Stimulated activated CD4-positive, alpha-beta T cell treated with anti-CD3 and anti-CD28 coated beads, Interleukin-4, amount 100 ng/mL, for 48 hours (primary cell): Measurements from ENCODE around the gene RPP40.
"Not testable (repeated sequence)": the region's sequence is repeated elsewhere in the genome, so short reads cannot be mapped to it uniquely, and the experiment has no call there.

Experiments used
- DNase-seq, 2 donors: peaks; one replicate each; pipeline ENCODE4 v3.0.0-alpha.2; 2020; ENCODE audit warnings: low read depth in 2 of 2

Gene RPP40, protein sequence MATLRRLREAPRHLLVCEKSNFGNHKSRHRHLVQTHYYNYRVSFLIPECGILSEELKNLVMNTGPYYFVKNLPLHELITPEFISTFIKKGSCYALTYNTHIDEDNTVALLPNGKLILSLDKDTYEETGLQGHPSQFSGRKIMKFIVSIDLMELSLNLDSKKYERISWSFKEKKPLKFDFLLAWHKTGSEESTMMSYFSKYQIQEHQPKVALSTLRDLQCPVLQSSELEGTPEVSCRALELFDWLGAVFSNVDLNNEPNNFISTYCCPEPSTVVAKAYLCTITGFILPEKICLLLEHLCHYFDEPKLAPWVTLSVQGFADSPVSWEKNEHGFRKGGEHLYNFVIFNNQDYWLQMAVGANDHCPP

DNA sequence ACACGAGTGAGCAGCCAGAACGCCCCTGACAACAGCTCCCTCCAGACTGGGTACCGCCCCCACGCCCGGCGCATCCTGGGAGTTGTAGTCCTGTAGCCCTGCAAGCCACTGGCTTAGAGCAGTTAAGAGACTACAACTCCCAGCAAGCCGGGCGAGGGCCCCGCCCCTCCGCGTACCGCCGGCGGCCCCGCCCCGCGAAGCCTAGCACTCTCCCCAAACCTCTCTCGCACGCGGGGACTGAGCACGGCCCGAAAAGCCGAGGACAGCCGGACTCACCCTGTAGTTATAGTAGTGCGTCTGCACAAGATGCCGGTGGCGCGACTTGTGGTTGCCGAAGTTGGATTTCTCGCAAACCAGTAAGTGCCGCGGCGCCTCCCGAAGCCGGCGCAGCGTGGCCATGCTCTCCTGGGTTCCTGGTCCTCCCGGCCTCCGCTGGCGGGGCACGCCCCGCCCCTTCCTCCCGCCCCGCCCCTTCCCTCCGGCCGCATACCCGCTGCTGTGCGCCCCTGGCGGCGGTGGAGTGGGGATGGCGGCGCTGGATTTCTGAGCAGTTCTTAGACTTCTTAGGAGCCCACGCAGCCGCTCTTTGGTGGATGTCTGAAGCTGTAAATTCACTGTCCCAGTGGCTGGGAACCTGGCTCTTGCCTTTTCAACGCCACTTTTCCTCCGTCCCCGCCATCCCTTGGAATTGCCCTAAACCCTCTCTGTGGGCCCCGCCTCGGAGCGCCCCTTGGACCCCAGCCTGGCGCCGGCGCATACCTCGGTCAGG, at the start of gene RPP40:
RPP40 (minus strand) TSS at position 434 of the 769 bp plus-strand sequence; CDS start at position 399, 35 bp downstream.
- peak; percentile 98 for DNase-seq

DNA sequence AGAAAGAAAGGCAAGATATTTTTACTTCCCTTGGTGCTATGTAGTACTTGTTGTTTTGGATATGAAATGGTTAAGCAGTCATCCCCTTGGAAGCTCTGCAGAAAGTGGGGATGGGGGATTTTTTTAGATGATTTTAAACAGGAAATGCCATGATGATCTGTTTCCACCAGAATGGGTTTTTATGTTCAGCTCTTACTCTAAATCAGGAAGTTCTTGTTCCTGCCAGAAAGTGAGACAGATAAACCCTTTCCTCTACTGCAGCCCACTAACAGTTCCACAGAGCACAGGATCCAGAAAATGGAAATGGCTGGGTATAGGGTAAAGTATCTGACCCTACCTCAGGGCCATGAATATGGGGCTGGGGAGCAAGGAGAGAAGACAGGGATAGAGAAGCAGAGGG, 49.2 kb upstream of the RPP40 start:
- no peak for DNase-seq

DNA sequence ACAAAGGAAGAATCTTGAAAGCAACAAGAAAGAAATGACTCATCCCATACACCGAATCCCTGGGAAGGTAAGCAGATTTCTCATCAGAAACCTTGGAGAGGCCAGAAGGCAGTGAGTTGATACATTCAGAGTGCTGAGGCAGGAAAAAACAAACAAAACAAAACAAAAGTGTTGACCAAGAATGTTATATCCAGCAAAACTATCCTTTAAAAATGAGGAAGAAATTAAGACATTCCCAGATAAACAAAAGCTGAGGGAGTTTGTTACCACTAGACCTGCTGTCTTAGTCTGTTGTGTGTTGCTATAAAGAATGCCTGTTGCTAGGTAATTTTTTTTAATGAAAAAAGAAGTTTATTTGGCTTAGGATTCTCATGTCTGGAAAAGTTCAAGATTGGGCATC, 47.6 kb upstream of the RPP40 start:
- no peak for DNase-seq

DNA sequence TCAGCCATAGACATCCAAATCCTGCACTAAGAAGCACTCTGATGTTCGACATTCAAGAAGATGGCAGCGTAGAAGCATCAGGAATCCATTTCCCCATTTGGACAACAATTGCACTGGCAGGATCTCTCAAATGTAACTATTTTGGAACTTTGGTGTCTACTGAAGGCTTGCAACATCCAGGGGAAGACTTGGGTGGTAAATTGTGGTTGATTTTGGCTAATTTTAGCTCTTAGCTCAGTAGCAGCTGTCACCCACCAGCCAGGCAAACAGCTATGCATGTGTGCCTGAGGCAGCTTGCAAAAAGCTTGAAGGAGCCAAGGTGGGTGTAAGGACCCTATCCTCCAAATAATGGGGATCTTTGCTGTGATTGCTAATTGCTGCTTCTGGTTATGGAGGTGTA, 46.2 kb upstream of the RPP40 start:
- DNase-seq, result no peak

DNA sequence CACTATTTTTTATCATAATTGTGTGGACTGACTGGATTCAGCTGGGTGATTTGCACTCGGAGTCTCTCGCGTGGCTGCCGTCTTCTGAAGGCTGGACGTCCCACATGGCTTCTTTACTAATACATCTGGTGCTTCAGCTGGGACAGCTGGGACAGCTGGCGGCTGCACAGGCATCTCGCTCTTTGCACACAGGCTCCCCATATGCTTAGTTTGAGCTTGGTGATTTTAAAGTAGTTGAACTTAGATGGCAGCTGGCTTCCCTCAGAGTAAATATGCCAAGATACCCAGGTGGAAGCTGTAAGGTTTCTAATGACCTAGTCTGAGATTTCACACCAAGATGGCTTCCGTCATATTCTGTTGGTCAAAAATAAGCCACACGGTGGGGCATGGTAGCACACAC, 42.6 kb upstream of the RPP40 start:
- DNase-seq, result no peak

DNA sequence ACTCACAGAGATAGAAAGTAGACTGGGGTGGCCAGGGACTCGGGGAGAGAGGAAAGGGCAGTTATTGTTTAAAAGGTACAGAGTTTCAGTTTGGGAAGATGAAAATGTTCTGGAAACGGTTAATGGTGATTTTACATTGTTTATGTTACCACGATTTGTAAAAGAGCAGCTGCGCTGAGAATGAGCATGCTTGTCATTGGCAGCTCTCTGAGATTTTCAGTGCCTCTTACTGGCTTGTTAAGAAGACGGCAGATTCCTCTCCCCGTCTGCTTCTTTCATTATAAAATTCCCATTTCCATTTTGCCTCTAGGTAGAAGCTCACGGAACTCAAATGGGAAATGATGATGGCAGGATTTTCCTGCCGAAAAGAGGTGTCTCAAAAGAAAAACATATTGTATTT, 41.6 kb upstream of the RPP40 start:
- no peak for DNase-seq

DNA sequence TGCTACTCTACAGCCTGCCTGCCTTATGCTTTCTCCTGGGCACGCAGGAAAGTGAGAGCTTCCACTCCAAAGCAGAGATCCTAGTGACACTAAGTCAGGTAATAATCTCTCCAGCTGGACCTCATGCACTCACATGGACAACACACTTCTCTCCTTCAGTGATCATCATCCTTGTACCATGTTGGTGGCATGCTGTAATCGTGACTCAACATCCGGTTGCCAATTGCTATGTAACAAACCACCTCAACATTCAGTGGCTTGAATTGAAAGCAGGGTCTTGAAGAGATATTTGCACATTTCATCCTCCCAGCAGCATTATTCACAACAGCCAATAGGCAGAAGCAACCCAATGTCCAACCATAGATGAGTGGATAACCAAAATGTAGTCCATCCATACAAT, 41.0 kb upstream of the RPP40 start:
- no peak for DNase-seq

DNA sequence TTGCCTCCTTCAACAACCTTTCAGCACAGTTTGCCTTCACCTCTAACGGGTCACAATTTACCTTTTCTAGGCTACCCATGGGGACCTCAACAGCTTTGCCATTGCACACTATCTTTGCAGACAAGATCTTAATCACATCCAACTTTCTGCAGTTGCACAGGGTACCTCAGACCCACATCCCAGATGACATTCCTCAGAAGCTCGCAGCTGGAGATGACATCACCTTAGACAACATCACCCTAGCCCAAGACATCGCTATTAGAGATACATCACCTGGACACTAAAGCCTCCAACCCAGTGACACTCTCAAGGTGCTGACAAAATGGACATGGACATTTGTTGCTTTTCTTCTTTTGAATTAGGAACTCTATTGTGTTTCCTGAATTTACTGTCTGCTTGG, 38.6 kb upstream of the RPP40 start:
- DNase-seq, result no peak

DNA sequence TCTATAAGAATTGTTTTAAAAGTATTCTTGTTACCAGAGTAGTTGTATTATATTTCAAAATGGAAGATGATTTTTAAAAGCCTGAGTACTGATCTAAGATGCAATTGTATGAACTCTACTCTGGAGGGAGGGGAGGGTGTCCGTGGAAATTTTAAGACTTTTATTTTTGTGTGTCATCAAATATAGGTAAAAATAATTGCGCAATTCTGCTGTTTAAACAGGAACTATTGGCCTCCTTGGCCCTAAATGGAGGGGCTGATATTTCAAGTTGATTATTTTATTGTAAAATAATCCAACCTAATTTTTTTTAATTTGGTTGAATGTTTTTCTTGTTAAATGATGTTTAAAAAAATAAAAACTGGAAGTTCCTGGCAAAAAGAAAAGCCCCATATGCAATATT, 38.1 kb upstream of the RPP40 start:
- no peak for DNase-seq

DNA sequence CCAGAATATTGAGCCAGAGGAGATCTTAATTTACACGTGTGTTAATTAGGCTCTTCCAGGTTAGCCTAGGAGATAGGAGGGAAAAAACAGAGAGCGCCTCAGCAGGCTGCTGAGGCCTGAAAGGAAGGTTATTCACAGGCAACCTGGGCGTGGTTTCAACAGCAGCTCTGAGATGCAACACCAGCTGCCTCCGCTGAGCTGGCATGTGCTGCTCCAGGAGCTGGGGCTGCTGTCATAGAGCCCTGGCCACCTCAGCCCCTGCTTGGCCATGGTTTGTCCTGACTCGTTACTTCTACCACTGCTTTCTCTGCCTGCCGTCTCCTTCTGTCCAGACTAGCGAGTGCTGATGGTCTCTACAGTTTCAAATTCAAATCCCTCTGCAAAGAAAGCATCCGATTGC, 32.4 kb upstream of the RPP40 start:
- DNase-seq, result no peak

DNA sequence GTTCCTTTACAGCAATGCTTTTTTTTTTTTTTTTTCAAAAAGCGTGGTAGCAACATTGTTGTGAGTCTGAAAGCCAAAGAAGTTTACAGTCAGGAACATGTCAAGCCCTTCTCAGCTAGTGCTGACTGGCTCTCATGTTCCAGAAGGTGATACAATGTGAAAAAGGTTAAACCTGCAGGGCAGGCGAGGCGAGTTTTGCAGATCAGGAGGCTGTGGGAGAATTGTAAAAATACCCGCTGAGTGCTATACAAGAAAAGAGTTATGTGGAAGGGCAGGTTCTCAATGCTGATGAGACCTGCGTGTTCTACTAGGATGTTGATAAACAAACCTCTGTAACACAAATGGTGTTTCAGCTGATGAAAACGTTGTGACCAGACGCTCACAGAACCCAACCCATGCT, 30.9 kb upstream of the RPP40 start:
- no peak for DNase-seq

DNA sequence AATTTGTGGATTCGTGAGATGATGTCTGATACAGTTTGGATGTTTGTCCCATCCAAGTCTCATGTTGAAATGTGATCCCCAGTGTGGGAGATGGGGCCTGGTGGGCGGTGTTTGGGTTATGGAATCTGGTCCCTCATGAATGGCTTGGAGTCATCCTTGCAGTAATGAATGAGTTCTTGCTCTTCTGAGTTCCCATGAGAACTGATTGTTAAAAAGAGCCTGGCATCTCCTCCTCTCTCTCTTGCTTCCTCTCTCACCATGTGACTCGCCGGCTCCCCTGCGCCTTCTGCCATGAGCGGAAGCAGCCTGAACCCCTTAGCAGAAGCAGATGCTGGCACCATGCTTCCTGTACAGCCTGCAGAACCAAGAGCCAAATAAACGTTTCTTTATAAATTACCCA, 30.5 kb upstream of the RPP40 start:
- no peak for DNase-seq

DNA sequence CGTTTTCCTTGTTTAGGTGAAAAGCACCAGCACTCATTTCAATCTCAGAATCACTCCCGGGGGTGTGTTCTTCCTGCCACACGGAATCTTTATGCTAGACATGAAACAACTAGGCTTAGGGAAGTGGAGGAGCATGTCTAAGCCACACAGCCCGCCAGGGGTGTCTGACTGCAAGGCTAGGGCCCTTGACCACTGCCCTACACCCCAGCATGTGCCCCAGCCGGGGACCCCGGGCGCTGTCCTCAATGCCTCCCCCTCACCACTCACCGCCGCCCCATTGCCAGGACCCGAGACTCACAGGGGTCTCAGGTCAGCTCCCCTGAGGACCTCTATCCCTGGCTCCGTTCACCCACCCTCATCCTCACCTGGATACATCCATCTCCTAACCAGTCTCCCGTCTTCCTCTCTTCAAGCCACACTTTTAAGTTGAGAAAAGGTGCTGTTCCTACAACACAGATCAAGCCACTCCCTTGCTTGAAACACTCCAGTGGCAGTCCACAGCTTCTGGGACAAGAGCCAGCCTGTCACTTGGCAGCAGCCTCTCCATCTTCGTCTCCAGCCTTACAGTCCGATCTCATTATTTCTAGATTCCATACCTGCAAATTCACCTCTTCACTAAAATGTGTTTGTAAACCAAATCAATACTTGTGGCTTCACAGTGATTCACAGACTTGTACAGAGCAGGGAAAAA, 29.5 kb upstream of the RPP40 start:
- DNase-seq, result not testable (repeated sequence)

DNA sequence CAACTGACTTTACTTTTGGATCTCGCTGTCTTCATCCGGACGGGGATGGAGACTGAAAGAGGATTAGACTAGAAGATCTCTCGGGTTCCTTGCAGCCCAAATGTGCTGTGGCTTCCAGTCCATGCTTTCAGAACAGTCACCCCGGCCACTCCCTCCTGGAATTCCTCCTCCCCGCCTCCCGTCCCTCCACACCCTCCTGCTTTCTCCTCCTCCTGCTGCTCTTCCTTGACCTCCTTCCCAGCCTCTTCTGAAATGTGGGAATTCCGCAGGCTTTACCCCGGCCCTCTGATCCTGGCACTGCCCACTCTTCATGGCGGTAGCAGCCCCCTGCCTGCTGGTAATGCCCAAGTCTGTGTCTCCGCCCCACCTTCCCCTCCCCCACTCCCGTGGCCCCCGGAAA, 28.9 kb upstream of the RPP40 start:
- not testable (repeated sequence) for DNase-seq

DNA sequence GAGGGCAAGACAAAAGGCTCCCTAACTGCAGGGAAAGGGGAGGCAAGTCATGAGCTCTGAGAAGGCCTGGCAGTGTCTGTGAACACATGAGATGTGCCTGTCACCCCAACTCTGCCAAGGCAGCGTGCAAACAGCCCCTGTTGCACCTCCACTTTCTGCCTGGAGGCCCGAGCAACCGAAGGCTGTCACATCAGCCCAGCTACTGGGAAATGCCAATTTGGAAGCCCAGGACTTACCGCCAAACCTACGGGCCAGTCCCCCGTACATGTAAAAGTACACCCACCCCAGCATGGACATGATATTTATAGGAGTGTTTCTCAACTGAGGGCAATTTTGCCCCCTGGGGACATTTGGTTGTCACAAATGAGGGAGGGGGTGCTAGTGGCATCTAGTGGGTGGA, 27.3 kb upstream of the RPP40 start:
- DNase-seq, result no peak

DNA sequence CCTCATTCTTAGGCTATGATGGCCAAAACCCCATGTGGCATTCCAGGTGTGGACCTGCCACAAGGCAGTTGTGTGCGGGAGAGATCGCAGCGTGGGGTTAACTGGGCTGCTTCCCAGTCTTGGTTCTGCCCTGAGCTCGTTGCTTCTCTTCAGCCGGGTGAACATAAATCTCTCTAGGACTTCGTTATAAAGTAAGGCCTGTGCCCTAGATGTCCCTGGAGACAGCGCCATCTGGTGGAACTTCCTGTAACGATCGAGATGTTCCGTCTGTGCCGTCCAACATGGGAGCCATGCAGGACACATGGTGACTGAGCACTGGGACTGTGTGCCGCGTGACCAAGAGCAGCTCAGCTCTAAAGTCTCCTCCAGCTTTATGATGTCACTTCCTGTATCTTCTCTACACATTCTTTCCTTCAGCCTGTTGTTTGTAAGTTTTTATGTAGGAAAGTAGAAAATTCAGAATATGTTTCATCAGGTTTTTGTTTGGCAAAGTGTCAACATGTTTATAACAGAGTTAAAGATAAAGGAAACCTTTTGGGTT, 26.8 kb upstream of the RPP40 start:
- peak; percentile 78 to 81 for DNase-seq

DNA sequence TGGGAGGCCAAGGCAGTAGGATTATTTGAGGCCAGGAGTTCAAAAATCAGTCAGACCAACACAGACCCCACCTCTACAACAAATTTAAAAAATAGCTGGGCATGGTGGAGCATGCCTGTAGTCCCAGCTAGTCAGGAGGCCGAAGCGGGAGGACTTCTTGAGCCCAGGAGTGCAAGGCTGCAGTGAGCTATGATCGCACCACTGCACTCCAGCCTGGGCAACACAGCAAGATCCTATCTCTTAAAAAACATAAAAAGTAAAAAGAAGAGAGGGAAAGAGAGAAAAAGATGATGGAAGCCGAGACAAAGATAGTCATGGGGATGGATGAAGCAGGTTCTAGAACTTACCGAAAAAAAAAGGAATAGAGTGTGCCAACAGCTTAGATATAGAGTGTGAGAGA, 25.8 kb upstream of the RPP40 start:
- DNase-seq, result no peak

DNA sequence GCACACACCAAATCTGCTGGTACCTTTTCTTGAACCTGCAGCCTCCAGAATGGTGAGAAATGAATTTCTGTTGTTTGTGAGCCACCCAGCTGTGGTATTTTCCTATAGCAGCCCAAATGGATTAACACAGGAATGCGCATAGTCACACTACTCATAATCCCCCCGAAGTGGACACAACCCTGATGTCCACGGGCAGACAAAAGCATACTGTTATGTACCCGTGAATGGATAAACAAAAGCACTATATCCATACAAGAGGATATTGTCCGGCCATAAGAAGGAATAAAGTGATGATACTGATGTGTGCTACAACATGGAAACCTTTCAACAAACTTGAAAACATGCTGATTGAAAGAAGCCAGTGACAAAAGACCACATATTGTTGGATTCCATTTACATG, 25.1 kb upstream of the RPP40 start:
- DNase-seq, result no peak

DNA sequence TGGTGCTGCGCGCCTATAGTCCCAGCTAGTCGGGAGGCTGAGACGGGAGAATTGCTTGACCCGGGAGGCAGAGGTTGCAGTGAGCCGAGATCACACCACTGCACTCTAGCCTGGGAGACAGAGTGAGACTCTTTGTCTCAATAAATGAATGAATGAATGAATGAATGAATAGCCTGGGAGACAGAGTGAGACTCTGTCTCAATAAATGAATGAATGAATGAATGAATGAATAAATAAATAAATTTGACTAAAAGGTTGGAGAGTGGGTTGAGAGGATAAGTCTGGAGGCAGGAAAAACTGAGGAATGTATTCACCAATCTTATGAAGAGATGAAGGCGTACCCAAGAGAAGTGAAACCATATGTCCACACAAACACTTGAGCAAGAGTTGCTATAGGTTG, 24.5 kb upstream of the RPP40 start:
- DNase-seq, result no peak

DNA sequence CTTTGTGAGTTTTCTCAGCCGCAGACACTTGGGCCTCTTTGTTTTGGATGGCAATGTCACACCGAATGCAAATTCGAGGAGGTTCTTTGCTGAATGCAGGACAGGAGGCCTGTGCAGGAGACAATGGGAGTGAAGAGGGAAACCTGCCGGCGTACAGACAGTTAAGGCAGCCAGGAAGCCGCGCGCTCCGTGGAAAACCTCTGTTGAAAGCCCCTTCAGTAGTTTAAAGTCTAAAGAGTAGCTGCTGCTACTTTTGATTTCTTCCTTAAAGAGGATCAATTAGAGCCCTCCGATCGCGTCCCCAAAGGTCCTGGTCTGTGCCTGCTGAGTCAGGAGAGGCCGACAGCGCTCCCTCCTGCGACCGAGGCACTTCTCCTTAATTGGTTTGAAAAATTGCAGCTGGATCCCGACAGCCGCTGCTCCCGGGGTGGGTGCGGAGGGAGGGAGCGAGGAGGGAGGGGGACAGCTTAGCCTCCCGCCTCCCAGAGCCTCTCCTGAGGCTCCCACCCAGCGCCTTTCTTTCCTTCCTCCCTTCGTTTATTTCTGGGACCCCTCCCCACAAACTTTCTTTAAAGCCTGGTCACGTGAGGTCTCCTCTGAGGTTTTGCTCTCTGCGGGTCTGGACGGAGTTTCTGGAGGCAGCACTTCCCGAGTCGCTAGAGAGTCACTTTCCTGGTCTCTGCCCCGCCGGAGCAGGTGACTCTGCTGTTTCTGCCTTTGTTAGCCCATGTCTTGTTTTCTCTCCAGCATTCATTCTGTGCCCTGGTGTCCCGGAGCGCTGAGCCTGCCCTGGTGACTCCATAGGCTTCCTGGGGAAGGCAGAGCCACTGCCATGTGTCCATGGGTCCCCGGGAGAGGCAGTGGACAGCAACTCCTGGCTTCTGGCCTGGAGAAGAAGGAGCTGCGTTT, 22.3 kb upstream of the RPP40 start:
- DNase-seq, result no peak

DNA sequence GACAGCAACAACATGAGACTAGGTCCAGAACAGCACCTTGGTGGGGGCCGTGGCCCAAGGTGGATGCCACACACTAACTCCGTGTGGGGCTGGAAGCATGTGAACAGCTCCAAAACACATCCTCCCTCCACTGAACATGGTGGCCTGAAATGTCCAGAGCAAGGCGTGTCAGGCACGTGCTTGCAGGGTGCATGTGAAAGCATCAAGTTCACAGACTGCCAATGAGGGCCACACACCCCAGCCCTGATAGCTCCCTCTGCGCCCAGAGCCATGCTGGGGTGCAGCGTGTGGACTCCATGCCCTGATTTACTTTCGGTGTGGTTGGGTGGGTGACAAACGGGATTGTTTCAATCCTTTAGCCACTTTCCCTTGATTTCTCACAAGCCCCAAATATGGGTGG, 20.1 kb upstream of the RPP40 start:
- no peak for DNase-seq
